HL-60/S4 treated with retinoic acid at 250 ng/mL for 4 days and 3 days (cell line): Measurements from ENCODE around the gene BAK1.

Experiments
- in situ Hi-C: fragments of 300-500 bp; cut with MboI; formaldehyde crosslinking; loops from 2 replicates; pipeline ENCODE4 v1.7.0; 2022; ENCODE audit warnings: low sequenced_read_pairs

Gene BAK1

GRCh38 chr6:33588894-33589293, 8.8 kb upstream of the BAK1 start:
- in situ Hi-C loops: loop anchor here (10.0 kb wide), 1 partner anchor 116 kb away; no protein-coding TSS in a partner anchor

- in situ Hi-C loops: loop anchor here (10.0 kb wide), 1 partner anchor 117 kb away; no protein-coding TSS in a partner anchor
Measured at GRCh38 chr6:33587529-33587928, 7.5 kb upstream of the BAK1 start.

GRCh38 chr6:33586108-33586640, 6.1 kb upstream of the BAK1 start:
- in situ Hi-C loops: loop anchor here (10.0 kb wide), 1 partner anchor 119 kb away; no protein-coding TSS in a partner anchor

- in situ Hi-C loops: loop anchor here (10.0 kb wide), 1 partner anchor 119 kb away; no protein-coding TSS in a partner anchor
Measured at GRCh38 chr6:33585403-33586107, 5.5 kb upstream of the BAK1 start.

GRCh38 chr6:33584700-33585402, 4.8 kb upstream of the BAK1 start:
- in situ Hi-C loops: loop anchor here (10.0 kb wide), 1 partner anchor 120 kb away; no protein-coding TSS in a partner anchor

- in situ Hi-C loops: loop anchor here (10.0 kb wide), 1 partner anchor 121 kb away; no protein-coding TSS in a partner anchor
Measured at GRCh38 chr6:33583591-33584155, 3.6 kb upstream of the BAK1 start.

- in situ Hi-C loops: loop anchor here (10.0 kb wide), 1 partner anchor 124 kb away; no protein-coding TSS in a partner anchor
Measured at GRCh38 chr6:33581186-33581585, 1.1 kb upstream of the BAK1 start.

- in situ Hi-C loops: no loop called here
Measured at GRCh38 chr6:33578588-33579011, 1.5 kb downstream of the BAK1 start.

GRCh38 chr6:33578164-33578563, 1.9 kb downstream of the BAK1 start:
- in situ Hi-C loops: no loop called here

- in situ Hi-C loops: no loop called here
Measured at GRCh38 chr6:33577718-33578117, 2.4 kb downstream of the BAK1 start.

- in situ Hi-C loops: no loop called here
Measured at GRCh38 chr6:33577106-33577535, 3.0 kb downstream of the BAK1 start.

GRCh38 chr6:33576668-33577067, 3.4 kb downstream of the BAK1 start:
- in situ Hi-C loops: no loop called here

GRCh38 chr6:33575211-33575610, 4.9 kb downstream of the BAK1 start:
- in situ Hi-C loops: no loop called here

- in situ Hi-C loops: no loop called here
Measured at GRCh38 chr6:33571637-33572316, 8.3 kb downstream of the BAK1 start.

GRCh38 chr6:33570806-33571636, 9.1 kb downstream of the BAK1 start:
- in situ Hi-C loops: no loop called here

GRCh38 chr6:33568826-33569570, 11.1 kb downstream of the BAK1 start:
- in situ Hi-C loops: no loop called here

- in situ Hi-C loops: no loop called here
Measured at GRCh38 chr6:33567836-33568235, 12.2 kb downstream of the BAK1 start.

GRCh38 chr6:33566182-33567084, 13.6 kb downstream of the BAK1 start:
- in situ Hi-C loops: no loop called here
